SH-SY5Y (cell line): ENCODE measurements around the gene FAM117B.

Experiments
- GATA2 ChIP-seq: IDR thresholded peaks from 2 replicates; pipeline ENCODE4 v1.6.1; 2011; ENCODE audit warnings: mild to moderate bottlenecking, low read depth, low read length
- GATA3 ChIP-seq: IDR thresholded peaks from 2 replicates; pipeline ENCODE4 v1.6.1; 2011; ENCODE audit warnings: low read depth, mild to moderate bottlenecking, low read length, moderate library complexity

DNA sequence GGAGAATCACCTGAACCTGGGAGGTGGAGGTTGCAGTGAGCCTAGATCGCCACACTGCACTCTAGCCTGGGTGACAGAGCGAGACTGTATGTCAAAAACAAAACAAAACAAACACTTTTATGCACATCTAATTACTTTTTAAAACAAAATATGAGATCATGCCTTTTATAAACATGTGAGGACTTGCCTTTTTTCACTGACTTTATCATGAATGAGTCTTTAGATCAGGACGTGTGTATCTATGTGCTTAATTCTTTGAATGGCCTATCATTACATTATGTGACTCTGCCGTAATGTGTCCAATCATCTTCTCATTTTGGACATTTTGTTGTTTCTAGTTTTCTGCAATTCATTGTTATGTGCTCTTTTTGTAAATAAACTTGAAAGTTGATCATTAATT is 58.7 kb downstream of the FAM117B start:
- TF ChIP-seq GATA3 (no peak), GATA2 (no peak)
